Esophagus muscularis mucosa (tissue), 3 donors: ENCODE data around the gene BMX.

ENCODE experiments used
- POLR2AphosphoS5 ChIP-seq, 2 donors: sonication (generic); formaldehyde crosslinking; IDR thresholded peaks; one replicate each; pipeline ENCODE4 v1.6.1; 2017; ENCODE audit warnings: antibody characterized with exemption in 2 of 2
- TF ChIP-seq, protein P1 (sequence below), 3 experiments: fragments of 200-600 bp in 2 of 3; fragments of 450-650 bp in 1 of 3; sonication (generic) in 2 of 3; IDR thresholded peaks; one replicate each; pipeline ENCODE4 v1.5.1; 2017 to 2019; ENCODE audit warnings: antibody characterized with exemption in 3 of 3, mild to moderate bottlenecking in 2 of 3, moderate library complexity in 1 of 3

DNA sequence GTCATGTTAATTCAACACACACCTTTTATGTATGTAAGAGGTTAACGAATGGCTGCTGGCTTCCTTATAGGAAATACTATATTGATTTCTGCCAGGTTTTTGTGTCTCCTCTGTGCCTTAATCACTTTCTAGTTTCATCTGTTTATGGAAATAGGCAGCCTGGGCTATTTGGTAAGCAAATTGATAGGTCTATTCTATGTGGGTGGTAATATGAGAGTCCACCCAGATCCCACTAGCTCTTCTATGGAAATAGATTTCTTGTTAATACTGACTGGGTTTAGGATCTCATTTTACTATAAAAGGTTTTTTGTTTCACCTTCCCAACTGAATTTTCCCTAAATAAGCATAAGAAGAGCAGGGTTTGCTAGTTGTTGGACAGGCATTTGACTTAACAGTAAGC lies 4.1 kb downstream of the BMX start:
- TF ChIP-seq, protein P1, sequence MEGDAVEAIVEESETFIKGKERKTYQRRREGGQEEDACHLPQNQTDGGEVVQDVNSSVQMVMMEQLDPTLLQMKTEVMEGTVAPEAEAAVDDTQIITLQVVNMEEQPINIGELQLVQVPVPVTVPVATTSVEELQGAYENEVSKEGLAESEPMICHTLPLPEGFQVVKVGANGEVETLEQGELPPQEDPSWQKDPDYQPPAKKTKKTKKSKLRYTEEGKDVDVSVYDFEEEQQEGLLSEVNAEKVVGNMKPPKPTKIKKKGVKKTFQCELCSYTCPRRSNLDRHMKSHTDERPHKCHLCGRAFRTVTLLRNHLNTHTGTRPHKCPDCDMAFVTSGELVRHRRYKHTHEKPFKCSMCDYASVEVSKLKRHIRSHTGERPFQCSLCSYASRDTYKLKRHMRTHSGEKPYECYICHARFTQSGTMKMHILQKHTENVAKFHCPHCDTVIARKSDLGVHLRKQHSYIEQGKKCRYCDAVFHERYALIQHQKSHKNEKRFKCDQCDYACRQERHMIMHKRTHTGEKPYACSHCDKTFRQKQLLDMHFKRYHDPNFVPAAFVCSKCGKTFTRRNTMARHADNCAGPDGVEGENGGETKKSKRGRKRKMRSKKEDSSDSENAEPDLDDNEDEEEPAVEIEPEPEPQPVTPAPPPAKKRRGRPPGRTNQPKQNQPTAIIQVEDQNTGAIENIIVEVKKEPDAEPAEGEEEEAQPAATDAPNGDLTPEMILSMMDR (IDR thresholded peaks at IDR 0.05) = no peak
- TF ChIP-seq POLR2AphosphoS5 (IDR thresholded peaks at IDR 0.05) = no peak
